ENCODE measurements around the gene ATRNL1.
"Not testable (repeated sequence)": the region's sequence is repeated elsewhere in the genome, so short reads cannot be mapped to it uniquely, and the experiment has no call there.

The ATRNL1 gene

DNA sequence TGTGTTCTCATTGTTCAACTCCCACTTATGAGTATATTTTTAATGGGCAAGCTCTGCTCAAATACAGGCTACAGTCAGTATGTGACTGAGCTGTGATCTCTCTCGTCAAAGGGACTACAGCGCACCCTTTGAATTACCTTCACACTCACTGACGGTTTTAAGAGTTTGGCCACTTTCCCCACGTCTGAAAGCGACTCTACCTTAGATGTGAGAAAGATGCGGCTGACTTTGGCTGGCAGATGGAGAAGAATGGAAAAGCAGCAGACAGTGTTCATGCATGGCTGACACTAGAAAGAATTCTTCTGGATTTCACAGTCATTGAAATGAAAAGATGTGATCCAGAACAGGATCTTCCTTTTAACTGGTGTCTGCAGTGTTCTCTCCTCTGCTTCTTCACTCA is 2.0 kb upstream of the ATRNL1 start:
- no peak for DNase-seq (ENCODE audit: low read depth)

DNA sequence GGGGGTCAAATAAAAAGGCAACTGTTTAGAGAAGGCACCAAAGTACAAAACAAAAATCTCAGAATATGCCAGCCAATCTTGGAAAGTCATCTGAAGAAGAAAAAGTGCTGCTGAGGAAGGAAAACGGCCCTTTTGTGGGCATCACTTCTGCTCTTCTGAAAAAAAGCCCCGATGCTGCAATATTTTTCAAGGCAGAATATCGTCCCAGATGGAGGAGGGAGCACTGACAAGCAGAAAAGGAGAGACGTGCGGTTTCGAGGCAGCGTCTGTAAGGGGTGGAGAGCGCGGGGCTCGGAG is 959 bp upstream of the ATRNL1 start:
- DNase-seq (ENCODE audit: low read depth) = no peak

- no peak for DNase-seq (ENCODE audit: low read depth)
Observed at GRCh38 chr10:115092555-115093285, 445 bp upstream of the ATRNL1 start.

- DNase-seq (ENCODE audit: low read depth) = no peak
Observed at GRCh38 chr10:115093776-115094408, 727 bp downstream of the ATRNL1 start.

DNA sequence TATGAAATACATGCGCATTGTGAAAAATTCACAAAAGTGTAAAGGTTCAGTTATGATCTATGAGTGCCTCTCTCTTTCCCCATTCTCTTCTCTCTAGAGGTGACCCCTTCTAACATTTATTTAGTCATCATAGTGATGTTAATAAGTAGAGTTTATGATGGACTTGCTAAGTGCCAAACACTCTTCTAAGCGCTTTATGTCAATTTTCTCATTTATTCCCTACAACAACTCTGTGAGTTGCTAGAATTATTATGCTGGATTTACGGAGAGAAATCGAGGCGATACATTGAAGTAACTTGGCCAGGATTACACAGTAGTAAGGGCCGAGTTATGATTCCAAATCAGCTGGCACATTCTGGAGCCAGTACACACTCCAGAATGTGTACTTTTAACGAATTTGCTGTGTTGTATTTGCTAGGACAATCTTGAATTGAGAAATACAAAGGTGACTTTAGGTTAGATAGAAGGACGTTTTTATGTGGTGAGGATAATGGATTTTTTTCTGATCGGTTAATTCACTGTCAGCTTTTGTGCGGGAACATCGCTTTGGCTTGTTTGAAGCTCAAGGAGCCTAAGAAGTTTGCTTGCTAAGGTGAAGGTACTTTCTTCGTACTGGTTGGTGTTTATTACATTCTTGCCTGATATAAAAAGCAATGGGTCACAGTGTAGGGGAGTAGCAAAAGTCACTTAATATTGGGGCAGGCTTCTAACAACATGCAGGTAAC is 1.4 kb downstream of the ATRNL1 start:
- DNase-seq (ENCODE audit: low read depth) = no peak

DNA sequence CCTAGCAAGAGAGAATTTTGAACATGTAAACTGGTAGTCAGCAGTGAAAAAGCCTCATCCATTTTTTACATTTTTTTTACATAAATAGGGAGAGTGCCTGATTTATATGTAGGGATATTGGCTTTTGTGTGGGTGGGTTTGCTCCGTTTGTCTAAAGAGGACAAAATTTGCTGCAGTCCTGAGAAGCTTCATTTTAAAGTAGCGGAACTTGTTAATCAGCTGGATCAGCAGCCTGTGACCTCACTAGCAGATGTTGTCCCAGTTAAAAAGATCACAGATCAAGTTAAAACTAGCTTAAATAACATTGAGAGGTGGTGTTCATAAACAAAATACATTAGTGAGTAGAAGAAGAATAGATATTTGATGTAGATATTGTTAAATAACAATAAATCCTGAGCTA is 2.6 kb downstream of the ATRNL1 start:
- no peak for DNase-seq (ENCODE audit: low read depth)

- no peak for DNase-seq (ENCODE audit: low read depth)
Observed at GRCh38 chr10:115103700-115104099, 10.5 kb downstream of the ATRNL1 start.

DNA sequence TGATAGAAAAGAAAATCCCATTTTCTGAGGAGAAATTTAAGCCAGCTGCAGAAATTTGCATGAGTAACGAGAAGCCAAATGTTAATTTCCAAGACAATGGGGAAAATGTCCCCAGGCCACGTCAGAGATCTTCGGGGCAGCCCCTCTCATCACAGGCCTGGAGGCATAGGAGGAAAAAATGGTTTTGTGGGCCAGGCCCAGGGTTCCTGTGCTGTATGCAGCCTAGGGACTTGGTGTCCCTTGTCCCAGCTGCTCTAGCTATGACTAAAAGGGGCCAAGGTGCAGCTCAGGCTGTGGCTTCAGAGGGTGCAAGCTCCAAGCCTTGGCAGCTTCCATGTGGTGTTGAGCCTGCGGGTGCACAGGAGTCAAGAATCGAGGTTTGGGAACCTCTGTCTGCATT is 12.2 kb downstream of the ATRNL1 start:
- DNase-seq (ENCODE audit: low read depth) = not testable (repeated sequence)

DNA sequence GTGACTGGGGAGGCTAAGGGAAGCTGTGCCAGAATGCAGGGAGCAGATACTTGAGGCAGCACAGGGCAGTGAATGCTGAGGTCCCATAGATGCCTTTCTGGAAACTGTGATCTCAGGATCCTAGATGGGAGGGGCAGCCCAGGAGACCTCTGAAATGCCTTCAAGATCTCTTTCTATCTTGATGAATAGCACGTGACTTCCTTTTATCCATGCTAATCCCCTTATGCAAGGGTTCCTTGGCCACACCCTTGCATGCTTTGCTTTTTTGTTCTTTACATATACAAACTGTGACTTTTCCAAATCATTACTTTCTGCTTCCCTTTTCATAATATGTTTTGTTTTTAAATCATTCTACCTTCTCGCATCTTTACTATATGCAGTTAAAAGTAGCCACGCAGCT is 14.7 kb downstream of the ATRNL1 start:
- DNase-seq (ENCODE audit: low read depth) = no peak

DNA sequence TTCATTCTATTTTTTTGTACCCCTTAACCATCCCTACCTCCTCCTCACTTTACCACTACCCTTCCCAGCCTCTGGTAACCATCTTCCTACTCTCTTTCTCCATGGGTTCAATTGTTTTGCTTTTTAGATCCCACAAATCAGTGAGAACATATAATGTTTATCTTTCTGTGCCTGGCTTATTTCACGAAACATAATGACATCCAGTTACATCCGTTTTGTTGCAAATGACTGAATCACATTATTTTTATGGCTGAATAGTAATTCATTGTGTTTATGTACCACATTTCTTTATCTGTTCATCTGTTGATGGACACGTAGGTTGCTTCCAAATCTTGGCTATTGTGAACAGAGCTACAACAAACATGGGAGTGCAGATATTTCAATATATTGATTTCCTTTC is 24.1 kb downstream of the ATRNL1 start:
- DNase-seq (ENCODE audit: low read depth) = no peak

- DNase-seq (ENCODE audit: low read depth) = no peak
Observed at GRCh38 chr10:115118346-115118745, 25.2 kb downstream of the ATRNL1 start.

GRCh38 chr10:115125505-115125904 is 32.3 kb downstream of the ATRNL1 start:
- DNase-seq (ENCODE audit: low read depth) = no peak

- no peak for DNase-seq (ENCODE audit: low read depth)
Observed at GRCh38 chr10:115129752-115130151, 36.6 kb downstream of the ATRNL1 start.

- no peak for DNase-seq (ENCODE audit: low read depth)
Observed at GRCh38 chr10:115136616-115137015, 43.5 kb downstream of the ATRNL1 start.

DNA sequence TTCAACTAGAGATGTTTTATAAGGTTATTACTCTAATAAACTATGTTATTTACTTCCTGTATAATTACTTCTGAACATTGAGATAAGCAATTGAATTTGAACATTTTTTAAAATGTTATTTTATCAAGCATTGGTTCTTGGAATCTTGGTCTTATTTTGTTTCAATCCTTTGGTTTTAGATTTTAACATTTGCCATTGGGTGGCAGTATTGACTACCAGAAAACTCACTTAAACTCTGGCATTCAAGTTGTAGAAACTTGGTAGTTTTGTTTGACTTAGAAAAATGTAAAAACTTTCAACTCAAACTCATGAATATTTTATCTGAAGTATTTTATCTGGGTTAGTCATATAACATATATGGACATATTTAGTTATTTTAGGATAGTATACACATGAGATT is 48.1 kb downstream of the ATRNL1 start:
- no peak for DNase-seq (ENCODE audit: low read depth)

DNA sequence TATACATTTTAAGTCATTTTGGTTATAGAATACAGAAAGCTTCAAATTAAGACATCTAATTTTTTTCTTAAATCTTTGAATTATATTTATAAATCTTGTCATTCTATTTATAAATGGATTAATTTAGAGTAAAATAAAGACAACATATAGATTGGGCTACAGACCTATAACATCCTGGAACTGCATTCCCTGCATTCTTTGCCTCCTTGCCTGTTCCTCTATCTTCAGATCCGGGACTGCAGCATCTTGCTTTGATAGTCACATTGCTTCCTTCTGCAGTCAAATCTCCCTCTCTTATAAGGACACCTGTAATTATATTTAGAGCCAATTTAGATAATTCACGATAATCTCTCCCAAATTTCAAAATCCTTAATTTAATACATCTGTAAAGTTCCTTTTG is 64.2 kb downstream of the ATRNL1 start:
- DNase-seq (ENCODE audit: low read depth) = no peak

GRCh38 chr10:115163129-115163528 is 70.0 kb downstream of the ATRNL1 start:
- no peak for DNase-seq (ENCODE audit: low read depth)

- no peak for DNase-seq (ENCODE audit: low read depth)
Observed at GRCh38 chr10:115164220-115164619, 71.1 kb downstream of the ATRNL1 start.

DNA sequence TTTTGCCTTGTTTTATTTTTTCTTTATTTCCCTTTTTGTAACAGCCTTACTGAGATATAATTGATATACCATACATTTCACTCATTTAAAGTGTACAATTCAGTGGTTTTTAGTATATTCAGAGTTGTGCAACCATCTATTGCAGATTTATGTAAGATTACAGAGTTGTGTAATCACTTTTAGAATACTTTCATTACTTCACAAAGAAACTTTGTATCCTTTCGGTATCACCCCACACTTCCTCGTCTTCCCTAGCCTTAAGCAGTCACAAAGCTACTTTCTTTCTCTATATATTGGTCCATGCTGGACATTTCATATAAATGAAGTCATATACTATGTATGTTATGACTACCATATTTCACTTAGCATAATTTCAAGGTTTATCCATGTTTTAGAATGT is 74.6 kb downstream of the ATRNL1 start:
- no peak for DNase-seq (ENCODE audit: low read depth)

DNA sequence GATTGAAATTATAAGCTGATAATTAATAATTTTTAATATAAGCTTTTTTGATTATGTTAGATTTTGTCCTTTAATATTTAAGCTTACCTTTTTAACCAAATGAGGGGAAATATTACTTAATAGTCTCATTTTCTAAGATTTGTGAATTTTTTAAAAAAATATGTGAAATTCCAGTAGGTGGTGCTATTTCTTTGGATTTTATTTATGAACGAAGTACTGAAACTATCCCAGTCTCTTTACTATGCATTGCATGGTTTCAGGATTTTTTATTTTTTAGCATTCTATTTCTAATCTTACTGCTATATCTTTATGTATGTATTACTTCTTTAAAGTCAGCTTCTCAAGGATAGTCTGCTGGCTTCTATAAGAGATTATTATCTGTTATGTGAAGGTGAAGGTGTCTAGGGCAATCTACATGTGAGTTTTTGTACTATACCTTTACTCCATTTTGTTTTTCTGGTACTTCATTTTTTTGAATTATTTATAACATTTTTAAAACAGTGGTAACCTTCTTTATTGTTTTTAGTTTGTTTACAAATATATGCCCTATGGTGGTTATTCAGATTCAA is 78.3 kb downstream of the ATRNL1 start:
- DNase-seq (ENCODE audit: low read depth) = no peak

DNA sequence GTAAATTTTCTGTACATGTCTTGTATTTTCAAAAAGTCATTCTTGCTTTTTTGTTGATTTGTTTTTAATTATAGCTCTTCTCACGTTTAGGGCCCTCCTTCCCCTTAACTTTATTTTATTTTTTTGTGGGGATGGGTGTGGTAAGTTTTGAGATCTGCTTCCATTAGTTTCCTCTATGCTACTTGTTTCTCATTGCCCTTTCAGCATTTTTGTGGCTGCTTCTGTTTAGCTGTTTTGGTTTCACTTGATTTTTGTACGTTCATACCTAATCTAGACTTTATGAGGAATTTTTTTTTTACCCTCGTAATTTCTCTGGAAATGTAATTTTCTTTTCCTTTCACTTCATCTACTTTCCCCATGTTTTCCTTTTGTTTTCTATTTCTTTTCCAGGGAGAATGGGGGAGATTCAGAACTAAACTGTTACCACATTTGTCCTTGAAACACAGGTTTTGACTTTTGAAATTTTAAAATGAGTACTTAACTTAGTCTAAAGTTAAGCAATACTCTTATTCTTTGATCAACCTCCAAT is 80.8 kb downstream of the ATRNL1 start:
- no peak for DNase-seq (ENCODE audit: low read depth)

GRCh38 chr10:115207276-115207675 is 114.1 kb downstream of the ATRNL1 start:
- DNase-seq (ENCODE audit: low read depth) = not testable (repeated sequence)

GRCh38 chr10:115209133-115209532 is 116.0 kb downstream of the ATRNL1 start:
- DNase-seq (ENCODE audit: low read depth) = no peak
